Neural progenitor cell (in vitro differentiated cells): Measurements from ENCODE around the gene TLN1.

Source experiments
- CTCF ChIP-seq: fragments of 200-600 bp; sonication (generic); IDR thresholded peaks from 2 replicates; pipeline ENCODE4 v1.5.1; 2017; ENCODE audit warnings: antibody characterized with exemption, mild to moderate bottlenecking
- EZH2 ChIP-seq: fragments of 200-600 bp; sonication (generic); IDR thresholded peaks from 2 replicates; pipeline ENCODE4 v1.6.1; 2017; ENCODE audit warnings: antibody characterized with exemption, mild to moderate bottlenecking, moderate library complexity

DNA sequence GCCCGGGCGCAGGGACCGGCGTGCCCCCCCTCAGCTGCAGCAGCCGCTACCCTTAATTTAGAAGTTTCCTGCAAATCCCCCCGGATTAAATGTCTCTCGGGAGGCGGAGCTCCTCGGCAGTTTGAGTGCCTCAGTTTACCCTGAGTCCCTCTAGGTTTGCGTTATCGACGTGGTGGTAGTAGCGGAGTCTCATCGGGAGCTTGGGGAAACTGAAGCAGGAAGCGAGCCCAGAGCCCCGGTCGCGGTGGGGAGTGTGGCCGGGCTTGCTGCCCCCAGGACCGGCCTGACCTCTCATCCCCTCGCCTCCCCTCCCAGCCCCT lies 41.7 kb downstream of the TLN1 start:
- TF ChIP-seq CTCF (no peak), EZH2 (no peak)
